GM18505 (cell line): Measurements from ENCODE around the gene MIAT.
A peak's percentile ranks its signal among the peaks of the same experiment; 100 is the strongest.
"Not testable (repeated sequence)": the region's sequence is repeated elsewhere in the genome, so short reads cannot be mapped to it uniquely, and the experiment has no call there.

ENCODE experiments used
- ATAC-seq: cut with Tn5 transposase; IDR thresholded peaks from one replicate; pipeline ENCODE4 v1.9.1; 2021; ENCODE audit not compliant: unreplicated experiment
- POLR2A ChIP-seq: IDR thresholded peaks from 4 replicates; pipeline ENCODE4 v1.6.1; 2011; ENCODE audit warnings: borderline replicate concordance; ENCODE audit not compliant: insufficient read depth, insufficient read length; ENCODE audit errors: extremely low read depth

MIAT gene

DNA sequence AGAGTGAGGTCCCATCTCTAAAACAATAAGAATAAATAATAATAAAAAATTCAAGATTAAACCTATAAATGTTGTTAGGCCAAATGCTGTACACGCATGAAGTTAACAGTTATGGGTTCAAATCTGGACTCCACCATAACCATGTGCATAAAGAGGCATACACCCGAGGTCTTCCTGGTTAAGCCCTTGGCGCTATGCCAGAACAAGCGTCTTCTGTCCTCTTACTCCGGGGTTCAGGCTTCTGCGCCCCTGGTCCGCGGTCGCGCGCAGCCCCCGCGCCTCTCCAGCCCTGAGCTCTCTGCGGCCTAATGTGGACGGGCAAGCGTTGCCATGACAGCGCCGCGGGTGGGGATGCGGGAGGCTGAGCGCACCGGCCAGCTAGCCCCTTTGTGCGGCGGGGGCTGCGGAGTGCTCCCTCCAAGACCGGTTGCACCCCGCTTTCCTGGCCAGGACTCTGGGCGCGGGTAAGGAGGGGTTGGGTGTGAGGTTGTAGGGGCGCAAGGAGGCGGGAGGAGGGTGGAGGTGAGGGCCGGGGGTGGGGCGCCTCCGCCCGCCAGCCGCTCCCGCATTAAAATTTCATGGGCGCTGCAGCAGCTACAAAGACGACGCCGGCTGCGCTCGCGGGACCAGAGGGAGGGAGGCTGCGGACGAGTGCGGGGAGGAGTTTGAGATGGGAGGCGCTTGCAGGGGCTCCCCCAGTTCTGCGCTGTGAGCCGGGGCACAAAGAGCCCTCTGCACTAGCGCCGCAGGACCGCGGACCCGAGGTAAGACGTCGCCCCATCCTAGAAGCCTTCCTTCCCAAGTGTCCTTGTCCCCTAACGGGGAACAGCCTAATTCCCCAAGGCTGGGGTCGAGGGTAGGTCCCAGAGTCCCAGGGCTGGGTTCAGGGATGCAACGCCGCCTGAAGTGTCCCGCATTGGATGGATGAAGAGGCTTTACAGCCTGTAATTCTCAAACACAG lies at the start of gene MIAT:
Gene MIAT (plus strand): TSS at position 698 of the 961 bp plus-strand sequence.
- ATAC-seq: no peak
- no peak for TF ChIP-seq POLR2A

DNA sequence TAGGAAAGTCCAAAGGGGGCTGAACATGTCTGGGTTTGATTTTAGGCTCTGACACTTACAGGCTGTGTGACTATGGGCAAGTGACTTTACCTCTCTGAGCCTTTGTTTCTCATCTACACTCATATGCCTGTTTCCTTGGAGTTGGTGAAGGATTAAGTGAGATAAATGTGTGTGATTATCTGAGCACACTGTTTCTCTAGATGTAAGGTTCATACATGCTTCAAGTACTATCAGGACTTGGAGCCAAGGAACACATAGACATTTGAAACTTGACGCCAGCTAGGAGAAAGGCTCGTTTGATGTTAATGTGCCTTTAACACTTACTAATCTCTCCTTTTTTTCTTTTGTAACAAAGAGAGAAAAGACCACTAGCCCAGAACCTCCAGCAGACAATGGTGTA lies 49.3 kb upstream of the MIAT start:
- TF ChIP-seq POLR2A: no peak
- ATAC-seq: no peak

DNA sequence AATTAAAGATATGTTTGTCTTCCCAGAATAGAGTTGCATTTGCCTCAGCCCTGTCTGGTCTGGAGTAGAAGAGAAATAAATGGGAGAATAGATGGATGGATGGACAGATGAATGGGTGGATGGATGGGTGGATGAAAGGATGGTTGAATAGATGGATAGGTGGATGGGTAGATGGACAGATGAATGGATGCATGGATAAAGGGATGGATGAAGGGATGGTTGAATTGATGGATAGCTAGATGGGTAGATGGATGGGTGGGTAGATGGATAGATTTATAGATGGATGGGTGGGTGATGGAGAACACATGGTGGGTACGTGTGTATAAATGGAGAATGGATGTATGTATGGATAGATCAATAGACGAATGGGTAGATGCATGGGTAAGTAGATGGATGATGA lies 48.1 kb upstream of the MIAT start:
- no peak for TF ChIP-seq POLR2A
- no peak for ATAC-seq

DNA sequence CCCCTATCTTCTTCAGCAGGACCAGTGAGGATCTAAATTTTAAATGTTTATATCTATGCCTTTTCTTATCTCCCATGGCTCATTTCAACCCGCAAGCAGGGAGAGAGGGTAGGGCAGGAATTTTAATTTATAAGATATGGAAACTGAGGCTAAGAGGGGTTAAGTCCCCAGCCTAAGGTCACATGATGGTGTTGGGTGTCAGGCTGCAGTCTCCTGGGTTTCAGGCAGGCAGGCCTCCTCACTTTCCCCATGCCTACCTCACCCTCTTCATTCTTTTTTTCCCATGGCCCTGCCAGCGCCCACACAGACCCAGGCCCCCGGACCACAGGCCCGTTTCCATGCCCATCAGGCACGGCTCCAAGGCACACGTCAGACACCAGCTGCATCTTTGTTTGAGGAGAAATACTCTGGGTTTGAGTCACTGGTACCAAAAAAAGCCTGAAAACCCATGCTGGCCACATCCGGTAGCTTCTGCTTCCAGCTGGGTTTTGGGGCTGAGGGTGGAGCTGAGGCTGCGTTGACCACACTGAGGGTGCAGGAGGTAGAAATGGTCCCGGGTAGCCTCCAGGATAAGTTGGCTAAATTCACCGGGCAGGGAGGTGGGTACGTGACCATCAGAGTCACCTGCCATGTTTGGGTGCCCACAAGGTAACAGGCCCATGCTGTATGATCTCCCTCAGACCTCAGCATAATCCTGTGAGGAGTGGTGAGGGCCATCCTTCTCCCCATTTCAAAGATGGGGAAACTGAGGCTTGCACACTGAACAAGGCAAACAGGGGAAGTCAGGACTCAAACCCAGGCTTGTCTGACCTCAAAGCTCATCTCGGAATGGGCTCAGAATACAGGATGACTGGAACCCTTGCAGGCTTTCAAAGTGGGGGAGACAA lies 47.1 kb upstream of the MIAT start:
- ATAC-seq: peak; percentile 73
- TF ChIP-seq POLR2A: no peak

DNA sequence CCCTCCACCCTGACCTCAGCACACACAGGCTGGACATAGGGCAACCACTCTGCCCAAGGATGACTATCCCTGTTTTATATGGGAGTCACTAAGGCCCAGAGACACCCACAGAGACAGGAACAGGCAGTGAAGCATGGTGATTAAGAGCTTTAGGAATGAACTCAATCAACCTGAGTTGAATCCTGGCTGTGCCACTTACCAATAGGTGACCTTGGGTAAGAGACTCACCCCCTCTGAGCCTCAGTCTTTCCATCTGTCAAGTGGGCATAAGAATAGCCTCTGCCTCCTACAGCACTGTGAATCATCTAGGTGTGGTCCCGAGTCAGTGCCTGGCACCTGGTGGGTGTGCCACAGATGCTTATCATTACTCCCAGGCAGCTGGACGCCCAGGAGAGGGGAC lies 46.4 kb upstream of the MIAT start:
- no peak for TF ChIP-seq POLR2A
- ATAC-seq: no peak

DNA sequence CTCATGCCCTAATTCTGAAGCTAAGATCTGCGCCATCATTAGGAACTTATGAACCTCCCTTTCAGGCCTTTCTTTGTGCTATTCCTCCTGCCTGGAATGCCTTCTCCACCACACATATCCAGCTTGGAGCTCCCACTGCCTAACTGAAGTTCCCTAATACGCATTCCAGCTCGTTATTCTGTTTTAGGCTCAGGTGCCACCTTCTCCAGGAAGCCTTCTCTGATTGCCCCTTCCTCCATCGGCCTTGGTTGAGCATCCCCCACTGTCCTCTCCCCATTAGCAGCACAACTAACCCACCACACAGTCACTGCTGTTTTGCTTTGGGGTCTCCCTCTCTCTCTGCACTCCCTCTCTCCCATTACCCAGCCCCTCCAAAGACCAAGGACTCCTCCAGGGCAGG lies 44.7 kb upstream of the MIAT start:
- no peak for TF ChIP-seq POLR2A
- ATAC-seq: no peak

DNA sequence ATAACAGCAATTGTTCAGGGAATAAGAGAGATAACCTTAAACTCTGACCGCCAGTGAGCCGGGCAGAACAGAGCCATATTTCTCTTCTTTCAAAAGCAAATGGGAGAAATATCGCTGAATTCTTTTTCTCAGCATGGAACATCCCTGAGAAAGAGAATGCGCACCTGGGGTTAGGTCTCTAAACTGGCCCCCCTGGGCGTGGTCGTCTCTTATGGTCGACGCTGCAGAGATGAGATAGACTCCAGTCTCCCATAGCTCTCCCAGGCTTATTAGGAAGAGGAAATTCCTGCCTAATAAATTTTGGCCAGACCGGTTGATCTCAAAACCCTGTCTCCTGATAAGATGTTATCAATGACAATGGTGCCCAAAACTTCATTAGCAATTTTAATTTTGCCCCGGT lies 43.6 kb upstream of the MIAT start:
- ATAC-seq: not testable (repeated sequence)

DNA sequence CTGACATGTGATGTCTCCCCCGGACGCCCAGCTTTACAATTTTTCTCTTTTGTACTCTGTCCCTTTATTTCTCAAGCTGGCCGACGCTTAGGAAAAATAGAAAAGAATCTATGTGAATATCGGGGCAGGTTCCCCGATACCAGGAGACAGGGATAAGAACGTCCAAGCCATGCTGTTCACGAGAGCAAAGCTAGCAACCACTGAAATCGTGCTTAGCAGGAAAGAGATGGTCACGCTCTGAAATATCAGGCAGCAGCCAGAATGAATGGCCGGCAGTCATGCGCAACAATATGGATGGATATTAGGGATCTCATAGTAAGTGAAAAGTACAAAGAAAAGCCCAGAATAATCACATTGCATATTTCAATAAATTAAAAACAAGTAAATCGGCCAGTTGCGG lies 43.1 kb upstream of the MIAT start:
- ATAC-seq: no peak
- TF ChIP-seq POLR2A: no peak

DNA sequence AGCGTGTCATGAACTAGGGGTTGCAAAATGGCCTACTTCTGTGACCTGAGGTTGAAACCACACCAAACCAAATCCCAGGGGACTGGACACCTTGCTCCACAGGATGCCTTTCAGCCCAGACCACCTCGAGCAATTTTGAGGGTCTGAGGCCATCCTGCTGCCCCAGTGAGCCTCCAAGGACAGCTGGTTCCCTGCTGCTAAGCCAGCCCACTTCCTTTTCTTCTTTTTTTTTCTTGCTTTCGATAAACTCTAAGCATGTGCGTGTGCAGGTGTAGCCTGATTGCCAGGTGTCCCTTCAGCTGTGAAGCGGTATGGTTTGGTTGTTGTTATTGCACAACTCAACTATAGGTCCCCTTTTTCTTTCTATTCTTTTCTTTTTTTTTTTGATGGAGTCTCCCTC lies 42.2 kb upstream of the MIAT start:
- no peak for ATAC-seq
- TF ChIP-seq POLR2A: no peak

DNA sequence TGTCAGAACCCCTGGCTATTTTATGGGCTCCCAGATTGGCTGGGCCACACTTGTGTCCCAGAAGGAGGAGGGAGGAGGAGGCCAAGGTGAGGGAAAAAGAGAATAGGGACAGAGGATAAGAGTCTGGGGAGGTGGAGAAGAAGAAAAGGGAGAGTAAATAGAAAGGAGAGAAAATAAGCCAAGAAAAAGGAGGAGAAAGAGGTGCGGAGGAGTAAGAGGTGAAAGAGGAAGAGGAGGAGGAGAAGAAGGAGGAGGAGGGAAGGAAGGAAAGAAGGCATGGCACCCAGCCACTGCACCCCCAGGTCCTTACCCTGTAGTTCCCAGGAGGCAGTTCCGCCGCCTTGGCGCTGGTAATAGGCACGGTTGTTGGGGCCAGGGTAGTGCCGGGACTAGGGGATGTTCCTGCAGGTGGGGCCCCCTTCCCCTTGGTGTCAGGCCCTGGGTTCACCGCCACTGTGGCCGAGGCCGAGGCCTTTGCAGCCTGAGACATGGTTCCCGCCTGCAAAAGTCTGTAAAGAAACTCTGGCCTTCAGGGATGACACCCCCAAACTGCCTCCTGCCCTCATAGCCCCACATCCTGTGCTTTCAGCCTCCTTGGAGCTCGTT lies 41.5 kb upstream of the MIAT start:
- TF ChIP-seq POLR2A: no peak
- ATAC-seq: no peak

DNA sequence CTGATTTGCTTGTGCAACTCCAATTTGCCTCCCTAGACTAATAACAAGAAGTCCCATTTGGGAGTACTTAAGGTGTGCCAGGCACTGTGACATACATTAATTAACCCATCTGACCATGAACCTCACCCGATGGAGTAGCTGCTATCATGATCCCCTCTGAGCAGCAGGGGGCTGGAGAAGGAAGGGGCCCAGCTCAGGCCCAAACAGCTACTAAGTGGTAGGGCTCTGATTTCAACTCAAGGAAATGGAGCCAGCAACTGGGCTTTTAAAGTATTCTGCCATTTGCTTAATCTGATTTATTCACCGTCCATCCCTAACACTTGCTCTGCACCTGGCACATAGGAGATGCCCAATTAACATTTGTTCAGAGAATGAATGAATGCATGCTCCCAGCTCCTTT lies 40.7 kb upstream of the MIAT start:
- ATAC-seq: no peak
- TF ChIP-seq POLR2A: no peak

DNA sequence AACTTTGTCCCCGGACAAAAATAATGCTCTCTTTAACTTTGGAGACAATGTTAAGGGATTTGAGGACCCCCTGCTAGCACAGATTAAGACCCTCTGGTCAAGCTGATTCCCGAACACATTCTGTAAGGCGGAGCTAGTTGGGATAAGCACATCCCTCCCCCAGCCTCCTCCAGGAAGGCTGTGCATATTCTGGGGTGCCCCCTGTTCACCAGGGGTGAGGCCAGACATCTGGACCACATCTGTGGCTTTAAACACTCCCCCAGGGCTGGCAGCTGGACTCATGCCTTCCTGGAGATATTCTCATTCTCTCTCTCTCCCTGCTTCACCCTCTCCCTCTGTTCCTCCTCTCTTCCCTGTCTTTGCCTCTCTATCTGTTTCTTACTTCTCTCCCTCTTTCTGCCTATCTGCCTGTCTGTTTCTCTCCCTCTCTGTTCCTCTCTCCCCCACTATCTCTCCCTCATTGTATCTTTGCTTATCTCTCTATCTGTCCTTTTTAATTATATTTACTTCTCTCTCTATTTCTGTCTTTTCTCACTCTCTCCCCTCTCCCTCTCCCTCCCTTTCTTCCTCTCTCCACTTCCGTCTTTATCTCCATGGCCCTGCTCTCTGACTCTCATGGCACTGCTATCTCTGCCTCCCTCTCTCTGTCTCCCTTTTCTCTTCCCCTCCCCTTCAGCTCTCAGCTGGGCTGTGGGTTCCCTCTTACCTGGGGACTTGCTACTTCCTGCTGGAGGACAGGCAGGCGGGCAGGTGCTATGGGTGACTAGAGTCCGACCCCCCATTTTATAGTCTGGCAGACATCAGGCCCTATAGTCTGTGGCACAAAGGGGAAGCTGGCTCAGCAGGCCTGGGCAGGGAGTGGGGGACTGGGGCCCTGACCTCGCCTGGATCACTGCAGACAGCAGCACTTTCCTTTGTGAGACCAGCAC lies 39.9 kb upstream of the MIAT start, which contains the start of gene CRYBB1:
Gene CRYBB1 (minus strand): TSS at position 757 of the 929 bp plus-strand sequence. CDS start 1,708 bp downstream, outside the sequence.
- TF ChIP-seq POLR2A: no peak
- ATAC-seq: no peak

DNA sequence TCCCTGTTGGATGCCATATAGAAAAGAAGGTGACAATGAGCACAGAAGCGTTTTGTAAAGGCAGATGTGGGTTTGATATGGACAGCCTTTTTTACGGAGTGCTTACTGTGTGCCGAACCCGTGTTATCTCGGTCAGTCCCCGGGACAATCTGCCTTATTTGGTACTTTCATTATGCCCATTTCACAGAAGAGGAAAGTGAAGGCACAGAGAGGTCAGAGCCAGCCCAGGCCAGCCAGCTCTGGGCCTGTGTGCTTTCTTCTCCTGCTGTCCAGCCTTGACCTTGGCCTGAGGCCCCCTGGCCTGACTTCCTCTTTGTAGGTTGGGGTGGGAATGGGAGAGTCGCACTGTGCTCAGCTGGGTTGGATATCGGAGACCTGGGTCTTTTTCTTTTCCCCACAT lies 38.9 kb upstream of the MIAT start:
- no peak for TF ChIP-seq POLR2A
- no peak for ATAC-seq

DNA sequence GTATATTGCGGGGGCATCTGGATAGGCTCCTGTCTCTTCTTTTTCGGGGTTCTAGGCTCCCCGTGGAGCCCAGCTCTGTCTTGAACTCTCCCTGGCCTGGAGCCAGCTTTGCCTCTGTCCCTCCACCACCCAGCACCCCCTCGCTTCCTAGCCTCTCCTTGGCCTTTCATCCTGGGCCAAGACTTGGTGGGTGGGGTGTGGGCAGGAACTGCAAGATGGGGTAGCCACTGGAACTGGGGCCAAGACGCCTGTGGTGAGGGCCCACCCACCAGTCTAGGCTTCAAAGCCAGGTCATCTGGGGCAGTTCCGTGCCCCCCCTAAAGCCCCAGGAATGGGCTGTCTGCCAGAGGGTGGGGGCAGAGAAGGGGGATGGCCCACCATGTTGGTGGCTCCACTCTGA lies 37.9 kb upstream of the MIAT start:
- no peak for ATAC-seq
- TF ChIP-seq POLR2A: no peak
